ENCODE measurements around the gene RAB3A.
A peak's percentile ranks its signal among the peaks of the same experiment; 100 is the strongest.
"Not testable (repeated sequence)": the region's sequence is repeated elsewhere in the genome, so short reads cannot be mapped to it uniquely, and the experiment has no call there.

RAB3A gene

DNA sequence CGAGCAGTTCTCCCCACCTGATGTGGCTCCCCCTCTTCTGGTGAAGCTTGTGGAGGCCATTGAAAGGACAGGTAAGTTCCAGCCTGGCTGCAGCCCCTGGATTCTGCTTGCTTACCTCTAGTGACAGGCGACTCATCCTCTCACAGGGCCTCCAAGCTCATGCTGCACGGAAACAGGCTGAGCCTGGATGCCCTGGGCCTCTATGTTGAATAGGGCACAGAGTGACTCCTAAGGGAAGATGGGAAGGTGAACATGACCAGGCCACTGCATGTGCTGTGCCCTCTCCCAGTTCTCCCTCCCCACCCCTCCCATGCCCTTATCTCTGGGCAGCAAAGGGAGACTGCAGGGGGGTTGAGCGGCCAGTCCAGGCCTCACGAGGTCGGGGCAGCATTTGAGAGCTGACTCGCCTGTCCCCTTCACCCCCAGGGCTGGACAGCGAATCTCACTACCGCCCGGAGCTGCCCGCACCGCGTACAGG lies 43.3 kb downstream of the RAB3A start:
- H3K4me1 ChIP-seq (ENCODE audit: insufficient read depth, low read length), result peaks cover 8% of the 10 kb centered on the region; the same call in 1 of the 2 replicates
- H3K9me3 ChIP-seq (ENCODE audit: control insufficient read depth, insufficient read depth, low read length), result no peaks in the 10 kb centered on the region
- peak overlapping the region; percentile 33; the same call in 1 of the 2 replicates for H3K9ac ChIP-seq (ENCODE audit: low read depth, low read length)
- H3K36me3 ChIP-seq (ENCODE audit: insufficient read depth, low read length), result peaks cover 2% of the 10 kb centered on the region

DNA sequence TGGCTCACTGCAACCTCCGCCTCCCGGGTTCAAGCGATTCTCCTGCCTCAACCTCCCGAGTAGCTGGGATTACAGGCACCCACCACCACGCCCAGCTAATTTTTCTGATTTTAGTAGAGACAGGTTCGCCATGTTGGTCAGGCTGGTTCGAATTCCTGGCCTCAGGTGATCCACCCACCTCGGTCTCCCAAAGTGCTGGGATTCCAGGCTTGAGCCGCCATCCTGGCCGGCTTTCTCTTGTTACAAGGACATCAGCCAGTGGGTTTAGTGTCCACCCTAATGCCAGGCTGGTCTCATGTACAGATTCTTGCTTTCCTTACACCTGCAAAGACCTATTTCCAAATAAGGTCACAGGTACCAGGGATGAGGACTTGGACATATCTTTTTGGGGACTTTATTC lies 44.0 kb downstream of the RAB3A start:
- H3K9me3 ChIP-seq (ENCODE audit: control insufficient read depth, insufficient read depth, low read length), result no peaks in the 10 kb centered on the region
- H3K36me3 ChIP-seq (ENCODE audit: insufficient read depth, low read length), result no peaks in the 10 kb centered on the region
- no peak overlapping the region for H3K9ac ChIP-seq (ENCODE audit: low read depth, low read length)
- H3K4me1 ChIP-seq (ENCODE audit: insufficient read depth, low read length), result peaks cover 8% of the 10 kb centered on the region; the same call in 1 of the 2 replicates

DNA sequence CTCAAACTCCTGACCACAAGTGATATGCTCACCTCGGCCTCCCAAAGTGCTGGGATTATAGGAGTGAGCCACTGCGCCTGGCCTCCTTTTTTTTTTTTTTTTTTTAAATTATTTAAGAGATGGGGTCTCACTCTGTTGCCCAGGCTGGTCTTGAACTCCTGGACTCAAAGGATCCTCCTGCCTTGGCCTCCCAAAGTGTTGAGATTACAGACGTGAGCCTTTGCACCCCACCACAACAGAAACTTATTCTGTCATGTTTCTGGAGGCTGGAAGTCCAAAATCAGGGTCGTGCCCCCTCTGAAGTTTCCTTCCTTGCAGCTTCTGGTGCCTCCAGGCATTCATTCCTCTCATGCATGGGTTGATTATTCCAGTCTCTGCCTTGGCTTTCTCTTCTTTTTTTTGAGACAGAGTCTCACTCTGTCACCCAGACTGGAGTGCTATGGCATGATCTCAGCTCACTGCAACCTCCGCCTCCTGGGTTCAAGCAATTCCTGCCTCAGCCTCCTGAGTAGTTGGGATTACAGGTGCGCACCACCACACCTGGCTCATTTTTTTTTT lies 44.7 kb downstream of the RAB3A start:
- H3K9me3 ChIP-seq (ENCODE audit: control insufficient read depth, insufficient read depth, low read length); H3K4me1 ChIP-seq (ENCODE audit: insufficient read depth, low read length); H3K9ac ChIP-seq (ENCODE audit: low read depth, low read length); H3K36me3 ChIP-seq (ENCODE audit: insufficient read depth, low read length): not testable (repeated sequence)

GRCh38 chr19:18158467-18158866 lies 45.4 kb downstream of the RAB3A start:
- Histone ChIP-seq H3K4me1 (ENCODE audit: insufficient read depth, low read length) (peaks cover 8% of the 10 kb centered on the region; the same call in 1 of the 2 replicates), H3K9ac (ENCODE audit: low read depth, low read length) (no peak overlapping the region), H3K9me3 (ENCODE audit: control insufficient read depth, insufficient read depth, low read length) (no peaks in the 10 kb centered on the region), H3K36me3 (ENCODE audit: insufficient read depth, low read length) (no peaks in the 10 kb centered on the region)

- H3K4me1 ChIP-seq (ENCODE audit: insufficient read depth, low read length), result peaks cover 8% of the 10 kb centered on the region; the same call in 1 of the 2 replicates
Observed at GRCh38 chr19:18157465-18158063, 46.3 kb downstream of the RAB3A start.

DNA sequence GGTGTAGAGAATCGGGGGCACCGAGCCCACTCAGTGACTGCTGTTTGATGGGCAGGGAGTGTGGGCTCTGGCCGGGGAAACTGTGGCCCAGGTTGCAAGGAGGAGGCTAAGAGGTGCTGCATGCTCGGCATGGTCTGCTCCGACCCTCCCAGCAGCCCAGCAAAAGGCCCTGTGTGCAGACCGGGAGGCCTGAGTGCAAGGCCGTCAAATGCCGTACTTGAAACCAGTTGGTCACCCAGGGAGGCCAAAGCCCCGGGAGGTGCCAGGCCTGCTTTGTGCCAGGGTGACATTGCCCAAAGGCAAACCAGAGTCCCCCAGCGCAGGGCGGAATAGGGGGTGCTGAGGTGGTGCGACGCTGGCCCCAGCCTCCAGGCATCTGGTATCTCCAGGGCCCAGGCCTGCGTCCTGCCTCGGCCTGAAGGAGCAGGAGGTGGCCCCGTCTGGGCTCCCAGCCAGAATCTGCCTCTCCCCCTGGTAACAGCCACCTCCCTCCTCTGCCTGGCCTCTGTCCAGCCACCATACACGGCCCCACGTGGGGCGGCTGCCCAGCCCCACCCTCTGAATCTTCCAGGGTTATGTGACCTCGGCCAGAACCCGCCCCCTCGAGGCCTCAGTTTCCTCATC lies 46.9 kb downstream of the RAB3A start:
- H3K9me3 ChIP-seq (ENCODE audit: control insufficient read depth, insufficient read depth, low read length), result no peaks in the 10 kb centered on the region
- H3K4me1 ChIP-seq (ENCODE audit: insufficient read depth, low read length), result peaks cover 8% of the 10 kb centered on the region; the same call in 1 of the 2 replicates
- no peaks in the 10 kb centered on the region for H3K36me3 ChIP-seq (ENCODE audit: insufficient read depth, low read length)
- no peak overlapping the region for H3K9ac ChIP-seq (ENCODE audit: low read depth, low read length)

More at GRCh38 chr19:18157465-18158063, 46.3 kb downstream of the RAB3A start:
- Histone ChIP-seq H3K9me3 (ENCODE audit: control insufficient read depth, insufficient read depth, low read length) (no peaks in the 10 kb centered on the region), H3K9ac (ENCODE audit: low read depth, low read length) (no peak overlapping the region), H3K36me3 (ENCODE audit: insufficient read depth, low read length) (no peaks in the 10 kb centered on the region)

DNA sequence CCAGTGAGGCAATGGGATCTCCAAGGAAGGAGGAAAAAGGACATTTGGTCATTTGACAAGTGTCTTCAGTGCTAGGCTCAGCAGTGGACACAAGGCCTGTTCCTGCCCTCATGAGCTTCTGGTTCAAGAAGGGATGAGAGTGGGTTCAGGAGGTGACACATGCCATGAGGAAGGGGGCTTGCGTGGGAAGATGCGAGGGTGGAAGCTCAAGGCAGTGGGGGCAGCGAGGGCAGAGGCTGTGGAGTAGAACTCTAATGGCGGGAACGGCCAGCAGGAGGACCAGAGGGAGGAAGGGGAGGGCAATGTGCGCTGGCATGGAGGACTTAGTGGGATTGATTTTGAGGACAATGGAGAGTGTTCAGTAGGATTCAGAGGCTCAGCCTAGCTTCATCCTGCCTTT lies 47.6 kb downstream of the RAB3A start:
- no peak overlapping the region for H3K9ac ChIP-seq (ENCODE audit: low read depth, low read length)
- no peaks in the 10 kb centered on the region for H3K36me3 ChIP-seq (ENCODE audit: insufficient read depth, low read length)
- peaks cover 12% of the 10 kb centered on the region; the same call in 1 of the 2 replicates for H3K4me1 ChIP-seq (ENCODE audit: insufficient read depth, low read length)

GRCh38 chr19:18155095-18156087 lies 48.5 kb downstream of the RAB3A start:
- H3K9ac ChIP-seq (ENCODE audit: low read depth, low read length), result no peak overlapping the region
- H3K9me3 ChIP-seq (ENCODE audit: control insufficient read depth, insufficient read depth, low read length), result no peaks in the 10 kb centered on the region
- no peaks in the 10 kb centered on the region for H3K36me3 ChIP-seq (ENCODE audit: insufficient read depth, low read length)
- H3K4me1 ChIP-seq (ENCODE audit: insufficient read depth, low read length), result peaks cover 12% of the 10 kb centered on the region; the same call in 1 of the 2 replicates

More for the DNA sequence above, 47.6 kb downstream of the RAB3A start:
- no peaks in the 10 kb centered on the region for H3K9me3 ChIP-seq (ENCODE audit: control insufficient read depth, insufficient read depth, low read length)

DNA sequence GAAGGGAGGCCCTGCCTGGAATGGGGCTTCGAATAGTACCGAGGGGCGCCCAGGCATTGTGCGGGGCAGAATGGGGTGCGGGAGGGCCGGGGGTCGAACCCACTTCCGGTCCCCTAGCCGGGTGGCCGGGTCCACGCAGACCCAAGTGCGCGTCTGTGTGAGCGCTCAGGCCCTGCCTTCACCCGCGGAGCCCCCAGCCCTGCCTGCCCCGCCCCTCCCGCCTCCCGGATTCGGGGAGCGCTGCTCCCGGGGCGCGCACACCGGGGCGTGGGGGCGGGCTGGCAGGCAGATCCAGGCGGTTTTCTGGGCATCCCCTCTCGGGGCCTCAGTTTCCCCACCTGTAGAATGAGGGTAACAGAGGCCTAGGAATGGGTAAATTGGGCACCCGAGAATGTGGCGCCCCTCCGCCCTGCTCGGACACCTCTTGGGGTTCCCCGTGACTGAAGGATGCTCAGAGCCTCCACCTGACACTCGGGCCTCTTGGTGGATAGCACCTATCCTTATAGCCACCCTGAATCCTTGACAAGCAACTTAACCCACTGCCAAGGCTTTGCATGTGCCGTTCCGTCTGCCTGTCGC lies 50.2 kb downstream of the RAB3A start:
- peaks cover 12% of the 10 kb centered on the region; the same call in 1 of the 2 replicates for H3K4me1 ChIP-seq (ENCODE audit: insufficient read depth, low read length)
- H3K36me3 ChIP-seq (ENCODE audit: insufficient read depth, low read length), result no peaks in the 10 kb centered on the region

DNA sequence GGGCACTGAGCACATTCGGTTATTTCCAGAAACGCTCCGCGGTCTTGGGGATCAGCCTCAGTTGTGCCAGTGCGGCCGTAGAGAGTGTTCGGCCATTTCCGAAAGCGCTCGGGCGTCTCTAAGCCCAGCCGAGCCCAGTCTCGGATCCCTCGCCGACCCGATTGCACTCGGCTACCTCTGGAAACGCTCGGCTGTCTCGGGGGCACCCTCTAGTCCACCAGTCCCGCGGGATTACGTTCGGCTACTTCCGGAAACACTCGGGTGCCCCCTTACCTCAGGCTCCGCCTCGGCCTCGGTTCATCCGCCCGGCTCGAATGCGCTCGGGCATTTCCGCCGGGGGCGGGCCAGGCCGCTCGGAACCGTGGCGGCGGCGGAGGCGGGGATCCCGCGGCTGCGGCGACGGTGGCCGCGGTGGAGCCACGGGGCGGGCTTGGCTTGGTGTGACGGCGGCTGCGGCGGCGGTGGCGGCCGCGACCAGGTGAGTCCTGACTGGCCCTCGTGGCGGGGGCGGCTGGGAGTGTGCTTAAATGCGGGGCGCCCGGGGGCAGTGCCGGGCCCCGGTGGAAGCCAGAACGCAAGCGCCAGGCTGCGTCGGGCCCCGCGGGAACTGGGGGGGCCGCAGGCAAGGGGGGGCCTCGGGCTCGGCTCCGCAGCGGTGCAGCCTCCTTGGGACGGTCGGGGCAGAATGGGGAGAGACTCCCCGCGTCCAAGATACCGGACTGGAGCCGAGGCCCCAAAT lies 50.9 kb downstream of the RAB3A start, which contains the start of gene PIK3R2:
PIK3R2 (plus strand) TSS at position 347 of the 739 bp plus-strand sequence. CDS start 2,717 bp downstream, outside the sequence.
- peak within 1 kb of the TSS; percentile 78 for H3K9ac ChIP-seq (ENCODE audit: low read depth, low read length)
- peaks cover 11% of the 10 kb centered on the region; the same call in 1 of the 2 replicates for H3K4me1 ChIP-seq (ENCODE audit: insufficient read depth, low read length)
- H3K36me3 ChIP-seq (ENCODE audit: insufficient read depth, low read length), result no peaks in the 10 kb centered on the region
- H3K9me3 ChIP-seq (ENCODE audit: control insufficient read depth, insufficient read depth, low read length), result no peaks in the 10 kb centered on the region

More for the DNA sequence above, 50.2 kb downstream of the RAB3A start:
- Histone ChIP-seq H3K9ac (ENCODE audit: low read depth, low read length) (peak overlapping the region; percentile 78), H3K9me3 (ENCODE audit: control insufficient read depth, insufficient read depth, low read length) (no peaks in the 10 kb centered on the region)

DNA sequence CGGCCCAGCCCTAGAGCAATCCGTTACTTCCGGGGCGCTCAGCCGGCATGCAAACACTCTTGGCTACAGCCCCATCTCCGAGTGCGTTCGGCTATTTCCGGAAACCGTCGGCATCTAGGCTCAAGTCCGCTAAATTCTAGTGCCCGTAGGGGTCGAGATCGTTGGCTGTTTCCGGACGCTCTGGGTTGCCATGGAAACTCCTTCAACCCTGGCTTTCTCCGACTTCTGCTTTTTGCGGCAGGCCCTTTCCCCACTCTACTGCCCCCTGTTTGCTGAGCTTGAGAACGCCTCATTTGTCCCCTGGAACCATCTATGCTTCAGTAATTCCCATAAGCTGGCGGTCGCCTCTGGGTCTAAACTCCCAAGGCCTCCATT lies 51.4 kb downstream of the RAB3A start:
- H3K36me3 ChIP-seq (ENCODE audit: insufficient read depth, low read length), result no peaks in the 10 kb centered on the region
- H3K9me3 ChIP-seq (ENCODE audit: control insufficient read depth, insufficient read depth, low read length), result no peaks in the 10 kb centered on the region
- H3K9ac ChIP-seq (ENCODE audit: low read depth, low read length), result peak overlapping the region; percentile 78
- H3K4me1 ChIP-seq (ENCODE audit: insufficient read depth, low read length), result peaks cover 7% of the 10 kb centered on the region; the same call in 1 of the 2 replicates

- Histone ChIP-seq H3K4me1 (ENCODE audit: insufficient read depth, low read length) (peaks cover 5% of the 10 kb centered on the region; the same call in 1 of the 2 replicates), H3K36me3 (ENCODE audit: insufficient read depth, low read length) (no peaks in the 10 kb centered on the region), H3K9ac (ENCODE audit: low read depth, low read length) (no peak overlapping the region), H3K9me3 (ENCODE audit: control insufficient read depth, insufficient read depth, low read length) (no peaks in the 10 kb centered on the region)
Observed at GRCh38 chr19:18150776-18151624, 52.8 kb downstream of the RAB3A start.

Data from ES-I3 (cell line).